Lower lobe of right lung (tissue), 2 donors: ENCODE results near the gene ZFP36L2. TPM values are rescaled to one million over a fixed set of nuclear protein-coding genes. Genes with fewer than 3 reads are reported as not detected.
A peak's percentile ranks its signal among the peaks of the same experiment; 100 is the strongest.

Experiments used
- ATAC-seq, 2 donors: fragments of 200-7000 bp; cut with Tn5 transposase; one replicate each; pipeline ENCODE4 v1.9.1; 2020 to 2022; ENCODE audit warnings: mild to moderate bottlenecking in 2 of 2, moderate library complexity in 2 of 2
- DNase-seq: peaks from one replicate; pipeline ENCODE4 v3.0.0-alpha.2; 2020
- H3K27ac ChIP-seq: fragments of 200-600 bp; one replicate; pipeline ENCODE4 v1.8.0; 2022
- H3K27me3 ChIP-seq: fragments of 200-600 bp; one replicate; pipeline ENCODE4 v1.8.0; 2022; ENCODE audit warnings: low read depth
- H3K36me3 ChIP-seq: fragments of 200-600 bp; one replicate; pipeline ENCODE4 v1.8.0; 2022; ENCODE audit warnings: mild to moderate bottlenecking
- H3K4me1 ChIP-seq: fragments of 200-600 bp; one replicate; pipeline ENCODE4 v1.8.0; 2022
- H3K4me3 ChIP-seq: fragments of 200-600 bp; one replicate; pipeline ENCODE4 v1.8.0; 2022; ENCODE audit warnings: mild to moderate bottlenecking
- H3K9me3 ChIP-seq: fragments of 200-600 bp; one replicate; pipeline ENCODE4 v1.8.0; 2022
- intact Hi-C: fragments of 100-400 bp; cut with DNase I; formaldehyde crosslinking; loops from one replicate; pipeline ENCODE4 v1.11.0; 2022
- total RNA-seq: library from RNA; stranded (reverse); fragmentation: NEBNext Ultra II Directional; extraction: Animal tissue kit (Norgen Biotek cat#: 25700); gene quantifications from one replicate; pipeline ENCODE4 v1.2.1, GENCODE V29; 2021
- TF ChIP-seq, protein P1 (sequence below): fragments of 200-600 bp; IDR thresholded peaks from one replicate; pipeline ENCODE4 v1.8.0; 2022; ENCODE audit warnings: antibody characterized with exemption, mild to moderate bottlenecking
- donor health status: DM: no; HTN: yes; CAD: no; lungs with severe emphysema.

The ZFP36L2 gene
- total RNA-seq, 1 donor from 2014 or later, result 136 TPM

DNA sequence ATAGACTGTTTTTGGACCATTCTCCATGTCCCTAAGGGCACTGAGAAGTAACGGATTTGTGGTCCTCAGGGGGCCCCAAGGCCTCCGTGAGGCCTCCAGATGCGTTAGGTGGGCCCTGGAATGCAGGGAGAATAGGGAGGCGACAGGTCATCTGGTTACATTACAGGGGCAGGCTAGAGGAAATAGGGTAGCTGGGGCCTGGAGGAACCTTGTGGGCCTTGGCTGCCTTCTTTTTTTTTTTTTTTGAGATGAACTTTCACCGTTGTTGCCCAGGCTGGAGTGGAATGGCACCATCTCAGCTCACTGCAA, 28.9 kb downstream of the ZFP36L2 start:
- Histone ChIP-seq H3K9me3 (no peaks in the 10 kb centered on the region), H3K4me3 (no peak overlapping the region), H3K27ac (no peak overlapping the region), H3K36me3 (no peaks in the 10 kb centered on the region), H3K27me3 (no peaks in the 10 kb centered on the region), H3K4me1 (peaks cover 35% of the 10 kb centered on the region)
- intact Hi-C loops, result no loop called here
- ATAC-seq (no peak), DNase-seq (no peak)
- TF ChIP-seq, protein P1, sequence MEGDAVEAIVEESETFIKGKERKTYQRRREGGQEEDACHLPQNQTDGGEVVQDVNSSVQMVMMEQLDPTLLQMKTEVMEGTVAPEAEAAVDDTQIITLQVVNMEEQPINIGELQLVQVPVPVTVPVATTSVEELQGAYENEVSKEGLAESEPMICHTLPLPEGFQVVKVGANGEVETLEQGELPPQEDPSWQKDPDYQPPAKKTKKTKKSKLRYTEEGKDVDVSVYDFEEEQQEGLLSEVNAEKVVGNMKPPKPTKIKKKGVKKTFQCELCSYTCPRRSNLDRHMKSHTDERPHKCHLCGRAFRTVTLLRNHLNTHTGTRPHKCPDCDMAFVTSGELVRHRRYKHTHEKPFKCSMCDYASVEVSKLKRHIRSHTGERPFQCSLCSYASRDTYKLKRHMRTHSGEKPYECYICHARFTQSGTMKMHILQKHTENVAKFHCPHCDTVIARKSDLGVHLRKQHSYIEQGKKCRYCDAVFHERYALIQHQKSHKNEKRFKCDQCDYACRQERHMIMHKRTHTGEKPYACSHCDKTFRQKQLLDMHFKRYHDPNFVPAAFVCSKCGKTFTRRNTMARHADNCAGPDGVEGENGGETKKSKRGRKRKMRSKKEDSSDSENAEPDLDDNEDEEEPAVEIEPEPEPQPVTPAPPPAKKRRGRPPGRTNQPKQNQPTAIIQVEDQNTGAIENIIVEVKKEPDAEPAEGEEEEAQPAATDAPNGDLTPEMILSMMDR, result no peak

DNA sequence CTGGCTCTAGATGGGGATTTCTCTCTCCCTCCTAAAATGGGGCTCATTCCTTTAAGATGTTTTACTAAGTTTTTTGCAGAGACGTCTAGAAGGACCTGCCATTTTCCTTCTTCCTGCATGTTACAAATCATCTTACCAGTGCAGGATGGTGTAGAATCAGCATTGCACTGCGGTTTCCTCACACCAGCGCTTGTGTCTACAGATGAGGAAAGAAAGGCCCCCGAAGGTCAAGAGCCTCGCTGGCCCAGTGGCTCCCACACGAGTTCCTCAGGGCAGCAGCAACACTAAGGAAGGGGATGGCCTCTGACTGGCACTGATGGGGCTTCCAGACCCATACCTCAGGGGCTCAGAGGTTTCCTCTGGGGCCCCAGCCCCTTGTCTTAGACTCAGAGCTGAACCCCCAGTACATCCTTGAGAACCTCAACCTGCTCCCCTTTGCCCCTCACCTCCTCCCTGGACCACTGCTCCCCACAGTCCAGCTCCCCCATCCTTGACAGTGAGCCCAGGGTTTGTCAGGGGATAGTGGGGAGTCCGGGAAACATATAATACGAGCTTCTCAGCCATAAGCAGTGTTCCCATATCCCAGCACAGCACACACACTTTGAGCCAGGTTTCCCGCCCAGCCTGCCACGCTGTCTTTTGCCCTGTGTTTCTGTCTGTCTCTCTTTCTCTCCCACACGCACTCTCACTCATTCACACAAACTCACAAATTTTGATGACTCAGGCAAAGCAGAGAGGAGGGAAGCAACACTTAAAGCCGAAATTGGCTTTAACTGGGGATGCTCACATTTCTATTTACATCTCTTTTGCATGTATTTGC, 29.4 kb downstream of the ZFP36L2 start:
- peaks cover 36% of the 10 kb centered on the region for H3K4me1 ChIP-seq
- ATAC-seq, result no peak

DNA sequence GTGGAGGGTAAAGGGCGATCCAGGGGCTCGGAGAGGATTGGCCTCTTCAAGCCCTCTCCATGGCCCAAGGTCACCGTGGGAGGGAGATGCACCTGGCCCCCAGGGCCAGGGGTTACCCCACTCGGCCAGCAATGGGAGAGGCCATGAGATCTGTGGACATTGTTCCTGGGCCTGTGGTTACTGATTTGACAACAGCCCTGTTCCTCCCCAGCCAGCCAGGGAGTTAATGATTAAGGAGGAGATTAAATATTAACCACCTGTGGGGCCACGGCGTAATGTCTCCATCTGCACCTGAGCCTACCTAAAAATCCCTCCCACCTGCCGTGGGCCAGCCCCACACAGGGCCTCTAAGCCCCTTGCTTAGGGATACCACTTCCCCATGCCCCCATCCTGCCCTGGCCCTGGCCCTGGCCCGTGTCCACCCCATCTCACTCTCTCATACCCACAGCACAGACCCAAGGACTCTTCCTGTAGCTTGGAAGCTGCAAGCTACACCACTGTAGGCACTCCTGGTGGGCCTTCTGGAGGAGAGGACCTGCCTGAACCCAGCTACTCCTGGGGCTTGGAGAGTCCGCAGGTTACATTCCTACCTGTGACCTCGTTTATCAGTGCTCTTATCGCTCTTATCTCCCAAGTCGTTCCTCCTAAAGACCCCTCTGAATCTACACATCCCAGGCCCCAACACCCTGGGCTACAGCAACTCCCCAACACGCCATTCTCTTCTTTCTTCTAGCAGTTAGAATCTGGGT, 32.1 kb downstream of the ZFP36L2 start:
- Histone ChIP-seq H3K4me3 (peak overlapping the region; percentile 6), H3K27me3 (no peaks in the 10 kb centered on the region), H3K36me3 (no peaks in the 10 kb centered on the region), H3K9me3 (no peaks in the 10 kb centered on the region), H3K4me1 (peaks cover 36% of the 10 kb centered on the region), H3K27ac (peak overlapping the region; percentile 77)
- TF ChIP-seq, protein P1, result no peak
- DNase-seq (peak; percentile 56), ATAC-seq (peak; percentile 71 to 85)
- intact Hi-C loops, result no loop called here

More for the DNA sequence above, 29.4 kb downstream of the ZFP36L2 start:
- DNase-seq, result no peak
- H3K4me3 ChIP-seq, result no peak overlapping the region
- TF ChIP-seq, protein P1, result no peak
- H3K9me3 ChIP-seq, result no peaks in the 10 kb centered on the region
- intact Hi-C loops, result no loop called here
- H3K27ac ChIP-seq, result no peak overlapping the region
- H3K36me3 ChIP-seq, result no peaks in the 10 kb centered on the region
- no peaks in the 10 kb centered on the region for H3K27me3 ChIP-seq

DNA sequence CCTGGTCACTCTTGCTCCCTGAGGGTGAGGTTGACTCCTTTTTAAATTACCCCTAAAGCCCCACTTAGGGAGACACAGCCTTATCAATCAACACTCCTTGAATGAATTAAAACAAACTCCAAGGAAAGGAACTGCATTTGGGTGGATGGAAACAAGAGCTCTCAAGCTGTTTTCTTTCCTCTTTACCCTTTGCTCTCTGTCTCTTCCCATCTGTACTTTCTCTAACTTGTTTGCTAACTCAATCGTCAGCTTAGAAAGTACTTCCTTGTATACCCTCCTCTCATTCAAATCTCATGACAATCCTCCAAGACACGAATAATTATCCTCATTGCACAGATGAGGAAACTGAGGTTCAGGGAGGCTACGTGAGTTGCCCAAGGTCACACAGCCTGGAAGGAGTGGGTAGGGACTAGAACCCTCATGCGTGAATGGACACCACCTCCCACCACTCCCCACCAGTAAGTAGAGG, 32.7 kb downstream of the ZFP36L2 start:
- ATAC-seq (peak in 1 of 2 donors; percentile 13), DNase-seq (no peak)
- H3K27me3 ChIP-seq, result no peaks in the 10 kb centered on the region
- no peaks in the 10 kb centered on the region for H3K9me3 ChIP-seq
- H3K4me1 ChIP-seq, result peaks cover 36% of the 10 kb centered on the region
- TF ChIP-seq, protein P1, result no peak
- peak overlapping the region; percentile 77 for H3K27ac ChIP-seq
- H3K36me3 ChIP-seq, result no peaks in the 10 kb centered on the region
- no peak overlapping the region for H3K4me3 ChIP-seq
- intact Hi-C loops, result no loop called here

DNA sequence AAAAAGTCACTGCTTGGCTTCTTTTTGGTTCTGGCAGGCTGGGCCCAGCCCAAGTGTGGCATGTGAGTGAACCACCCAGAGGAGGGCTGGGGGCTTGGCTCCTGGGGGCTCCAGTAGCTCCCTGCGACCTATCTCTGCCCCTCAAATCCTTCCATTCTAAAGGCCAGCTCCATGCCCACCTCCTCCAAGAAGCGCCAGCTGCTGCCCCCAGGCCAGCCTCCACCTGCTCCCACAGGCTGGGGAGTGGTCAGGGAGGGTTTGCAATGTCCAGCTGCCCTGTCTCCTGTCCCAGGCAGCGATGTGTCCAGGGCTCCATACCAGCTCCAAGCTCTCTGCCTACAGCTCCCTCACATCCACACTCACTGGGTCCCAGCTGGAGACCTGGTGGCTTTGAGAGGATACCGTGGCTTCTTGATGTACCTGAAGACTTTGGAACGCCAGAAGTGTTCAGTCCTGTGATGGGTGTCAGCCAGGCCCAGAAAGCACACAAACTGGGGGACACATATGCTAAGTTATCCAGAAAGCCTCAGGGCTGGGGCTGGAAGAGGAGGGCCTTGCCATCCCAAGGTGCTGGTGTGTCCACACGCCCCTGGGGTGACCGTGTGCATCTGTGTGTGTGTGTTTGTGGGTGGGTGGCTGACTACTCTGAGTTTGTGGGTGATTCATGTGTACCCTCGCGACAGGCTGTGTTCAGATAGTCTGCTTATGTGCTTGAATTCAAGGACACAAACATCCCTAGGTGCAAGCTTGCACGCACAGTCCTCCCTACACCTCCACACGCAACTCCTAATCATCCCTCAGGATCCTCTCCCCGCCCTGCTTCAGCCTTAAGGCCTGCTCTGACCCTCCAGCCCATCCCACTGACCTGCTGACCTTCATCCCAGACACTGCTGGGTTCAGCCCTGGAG, 33.4 kb downstream of the ZFP36L2 start:
- TF ChIP-seq, protein P1, result no peak
- DNase-seq, result no peak
- H3K36me3 ChIP-seq, result no peaks in the 10 kb centered on the region
- intact Hi-C loops, result no loop called here
- H3K4me3 ChIP-seq, result no peak overlapping the region
- ATAC-seq, result peak in 1 of 2 donors; percentile 5
- H3K4me1 ChIP-seq, result peaks cover 36% of the 10 kb centered on the region
- H3K27ac ChIP-seq, result peak overlapping the region; percentile 77
- H3K27me3 ChIP-seq, result no peaks in the 10 kb centered on the region
- H3K9me3 ChIP-seq, result no peaks in the 10 kb centered on the region
